GM21717 (cell line): Measurements from ENCODE around the gene ARFGEF2.
"Not testable (repeated sequence)": the region's sequence is repeated elsewhere in the genome, so short reads cannot be mapped to it uniquely, and the experiment has no call there.

Source experiments
- ATAC-seq: cut with Tn5 transposase; IDR thresholded peaks from one replicate; pipeline ENCODE4 v1.9.1; 2021; ENCODE audit warnings: mild to moderate bottlenecking, moderate library complexity; ENCODE audit not compliant: unreplicated experiment

Gene ARFGEF2

DNA sequence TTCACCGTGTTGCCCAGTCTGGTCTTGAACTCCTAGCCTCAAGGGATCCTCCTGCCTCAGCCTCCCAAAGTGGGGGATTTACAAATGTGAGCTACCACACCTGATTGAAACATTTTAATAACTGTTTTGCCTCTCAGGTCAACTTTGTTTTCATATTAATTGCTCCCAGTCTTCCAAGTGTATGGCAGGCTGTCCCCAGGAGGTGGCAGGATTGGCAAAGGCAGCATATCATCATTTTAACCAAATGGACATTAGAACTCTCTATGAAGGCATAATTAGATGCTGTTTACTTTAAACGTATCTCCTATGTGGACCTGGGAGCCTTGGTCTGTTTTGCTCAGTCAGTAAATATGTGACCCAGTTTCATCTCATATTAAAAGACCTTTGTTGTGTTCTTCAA lies 65.4 kb downstream of the ARFGEF2 start:
- ATAC-seq: no peak

DNA sequence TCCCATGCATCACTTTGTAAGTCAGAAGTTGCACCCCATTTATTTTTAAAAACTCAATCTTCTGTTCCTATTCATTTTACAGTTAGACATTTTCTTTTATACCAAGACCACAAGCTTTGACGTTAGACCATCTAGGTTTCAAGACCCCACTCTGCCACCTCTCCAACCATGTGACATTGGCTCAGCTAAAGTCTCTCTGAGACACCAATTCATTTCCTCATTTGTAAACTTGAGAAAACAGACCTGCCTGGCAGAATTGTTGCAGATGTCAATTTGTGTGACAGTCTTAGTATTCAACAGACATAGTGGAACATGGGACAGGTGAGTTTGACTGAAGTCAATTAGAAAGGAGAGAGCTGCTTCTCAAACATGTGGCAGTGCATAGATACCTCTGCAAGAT lies 69.0 kb downstream of the ARFGEF2 start:
- ATAC-seq: no peak

DNA sequence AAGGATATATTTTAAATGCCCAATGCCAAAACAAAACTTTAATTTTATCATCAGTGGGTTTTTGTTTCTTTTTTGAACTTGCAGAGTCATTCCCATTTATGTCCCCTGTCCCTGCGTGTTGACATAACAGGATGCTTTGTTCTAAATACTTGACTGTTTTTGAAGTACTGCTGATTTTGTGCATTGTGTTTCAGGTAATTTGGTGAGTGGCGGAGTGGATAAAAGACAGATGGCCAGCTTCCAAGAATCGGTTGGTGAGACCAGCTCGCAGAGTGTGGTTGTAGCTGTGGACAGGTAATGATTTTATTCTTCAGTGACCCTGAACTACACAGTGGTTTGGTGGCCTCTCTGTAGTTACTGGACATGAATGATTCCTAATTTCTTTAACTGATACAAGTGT lies 74.1 kb downstream of the ARFGEF2 start:
- ATAC-seq: no peak

DNA sequence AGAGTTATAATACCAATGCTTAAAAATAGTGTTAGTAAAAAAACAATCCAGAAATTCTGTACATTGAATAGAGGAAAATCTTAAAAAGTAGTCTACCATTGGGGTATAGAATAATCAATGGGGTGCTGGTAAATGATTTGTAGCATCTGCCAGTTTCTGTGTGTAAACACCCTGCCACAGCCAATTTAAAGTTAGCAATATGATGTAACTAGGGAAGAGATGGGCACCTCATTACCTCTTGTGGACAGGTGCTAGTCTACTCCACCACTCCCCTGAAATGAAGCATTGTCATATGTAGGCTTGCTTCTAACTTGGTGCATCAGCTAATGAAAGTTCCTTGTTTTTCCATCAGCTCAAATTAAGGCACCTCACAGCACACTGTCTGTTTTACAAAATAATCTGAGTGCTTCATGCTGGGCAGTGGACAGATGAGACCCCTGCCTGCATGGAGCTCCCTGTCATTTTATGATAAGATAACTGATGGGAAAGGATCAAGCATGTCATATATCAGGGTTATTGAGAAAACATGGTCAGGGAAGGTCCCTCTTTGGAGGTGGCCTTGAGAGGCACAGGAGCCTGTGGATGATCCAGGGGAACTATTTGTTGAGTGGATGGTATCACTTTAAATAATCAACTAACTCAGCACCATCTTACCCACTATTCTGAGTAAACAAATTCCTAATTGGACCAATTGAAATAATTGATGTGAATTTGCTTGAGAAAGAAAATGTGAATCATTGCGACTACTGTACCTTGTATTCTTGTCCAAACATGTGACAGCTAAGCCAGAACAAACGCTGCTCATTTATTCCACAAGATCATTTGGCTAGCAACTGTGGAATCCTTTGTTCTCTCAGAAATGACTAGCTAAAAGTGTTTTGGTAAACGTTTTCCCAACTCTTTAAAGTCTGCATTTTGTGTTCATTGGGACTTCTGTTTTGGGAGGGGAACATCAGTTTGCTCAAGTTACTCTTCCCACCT lies 78.7 kb downstream of the ARFGEF2 start:
- ATAC-seq: no peak

DNA sequence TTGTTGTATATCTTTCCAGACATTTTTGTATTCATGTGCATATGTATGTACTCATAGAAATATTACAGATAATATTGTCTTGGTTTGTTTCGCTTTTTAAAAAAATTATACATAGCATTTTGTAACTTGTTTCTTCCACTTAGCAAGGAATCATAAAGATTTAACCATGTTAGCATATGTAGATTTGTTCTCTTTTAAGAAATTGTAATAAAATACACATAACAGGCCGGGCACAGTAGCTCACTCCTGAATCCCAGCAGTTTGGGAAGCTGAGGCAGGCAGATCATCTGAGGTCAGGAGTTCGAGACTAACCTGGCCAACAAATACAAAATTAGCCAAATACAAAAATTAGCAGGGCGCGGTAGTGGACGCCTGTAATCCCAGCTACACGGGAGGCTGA lies 80.2 kb downstream of the ARFGEF2 start:
- no peak for ATAC-seq

DNA sequence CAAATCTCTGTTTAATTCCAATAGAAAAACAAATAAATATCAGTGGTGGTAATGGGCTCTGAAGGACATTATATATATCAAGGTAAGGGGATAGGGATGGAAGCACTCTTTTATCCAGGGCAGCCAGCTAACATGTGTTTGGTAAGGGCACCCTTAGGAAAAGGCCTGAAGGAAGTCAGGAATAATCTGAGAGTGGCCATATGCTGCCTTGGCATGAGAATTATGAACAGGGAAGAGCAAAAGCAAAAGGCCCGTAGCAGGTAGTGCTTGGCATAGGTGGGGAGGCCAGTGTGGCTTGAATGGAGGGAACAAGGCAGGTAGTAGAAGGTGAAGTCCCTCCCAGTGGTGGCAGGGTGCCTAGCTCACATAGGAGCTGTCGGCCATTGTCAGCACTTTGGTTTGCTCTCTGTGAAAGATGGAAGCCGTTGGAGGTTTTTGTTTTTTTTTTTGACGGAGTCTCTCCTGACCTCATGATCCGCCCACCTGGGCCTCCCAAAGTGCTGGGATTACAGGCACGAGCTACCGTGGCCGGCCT lies 85.0 kb downstream of the ARFGEF2 start:
- ATAC-seq: no peak

DNA sequence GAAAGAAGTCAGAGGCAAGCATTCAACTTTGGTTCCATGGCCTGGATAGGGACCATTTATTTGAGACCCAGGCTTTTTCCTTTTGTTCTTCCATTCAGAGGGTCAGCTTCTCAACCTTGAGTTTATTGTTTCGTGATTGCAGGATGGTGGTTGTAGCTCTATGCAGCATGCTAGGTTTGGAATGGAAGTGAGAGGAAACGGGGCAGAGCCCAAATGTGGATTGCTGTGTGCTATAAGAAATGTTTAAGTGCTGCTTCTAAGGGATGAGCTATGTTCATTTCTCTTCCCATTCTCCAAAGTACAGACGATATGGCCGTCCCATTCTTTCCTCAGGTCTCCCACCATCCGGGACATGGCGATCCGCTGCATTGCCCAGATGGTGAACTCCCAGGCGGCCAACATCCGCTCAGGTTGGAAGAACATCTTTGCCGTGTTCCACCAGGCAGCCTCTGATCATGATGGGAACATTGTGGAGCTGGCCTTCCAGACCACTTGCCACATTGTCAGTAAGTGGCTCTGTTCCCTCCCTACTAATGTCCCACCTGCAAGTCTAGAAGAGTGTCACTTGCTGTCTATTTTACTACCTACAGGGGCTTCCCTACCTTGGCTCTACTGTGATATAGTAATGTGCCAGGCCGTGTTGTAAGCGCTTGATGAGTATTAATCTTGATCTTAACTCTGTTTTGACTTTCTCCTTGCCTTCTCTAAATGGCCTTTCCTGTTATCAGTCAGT lies 88.6 kb downstream of the ARFGEF2 start:
- ATAC-seq: no peak

DNA sequence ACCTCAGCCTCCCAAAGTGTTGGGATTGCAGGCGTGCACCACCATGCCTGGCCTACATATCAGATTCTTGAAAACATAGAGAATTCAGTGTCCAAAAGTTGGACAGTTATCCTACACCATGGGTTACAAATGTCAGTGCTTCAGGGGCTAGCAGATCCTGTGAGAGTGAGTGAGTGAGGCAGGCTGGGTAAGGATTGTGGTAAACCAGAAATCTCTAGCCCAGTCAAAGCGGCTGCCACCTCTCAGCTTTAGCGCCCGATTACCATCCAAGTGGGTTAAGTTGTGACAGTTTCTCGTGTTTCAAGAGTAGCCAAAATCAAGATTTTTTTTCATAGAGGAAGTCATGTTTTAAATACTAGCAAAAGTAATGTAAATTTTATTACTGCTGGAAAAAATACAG lies 102.7 kb downstream of the ARFGEF2 start:
- no peak for ATAC-seq

DNA sequence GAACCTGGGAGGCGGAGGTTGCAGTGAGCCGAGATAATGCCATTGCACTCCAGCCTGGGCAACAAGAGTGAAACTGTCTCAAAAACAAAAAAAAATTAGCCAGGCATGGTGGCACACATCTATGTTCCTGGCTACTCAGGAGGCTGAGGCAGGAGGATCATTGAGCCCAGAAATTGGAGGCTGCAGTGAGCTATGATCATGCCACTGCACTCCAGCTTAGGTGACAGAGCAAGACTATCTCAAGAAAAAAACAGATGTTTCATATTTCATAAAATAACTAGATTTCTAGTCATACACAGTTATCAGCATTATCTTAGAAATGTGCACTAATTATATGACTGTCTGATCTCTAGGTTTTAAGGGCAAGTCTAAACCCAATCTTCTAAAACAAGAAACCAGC lies 106.7 kb downstream of the ARFGEF2 start:
- not testable (repeated sequence) for ATAC-seq

DNA sequence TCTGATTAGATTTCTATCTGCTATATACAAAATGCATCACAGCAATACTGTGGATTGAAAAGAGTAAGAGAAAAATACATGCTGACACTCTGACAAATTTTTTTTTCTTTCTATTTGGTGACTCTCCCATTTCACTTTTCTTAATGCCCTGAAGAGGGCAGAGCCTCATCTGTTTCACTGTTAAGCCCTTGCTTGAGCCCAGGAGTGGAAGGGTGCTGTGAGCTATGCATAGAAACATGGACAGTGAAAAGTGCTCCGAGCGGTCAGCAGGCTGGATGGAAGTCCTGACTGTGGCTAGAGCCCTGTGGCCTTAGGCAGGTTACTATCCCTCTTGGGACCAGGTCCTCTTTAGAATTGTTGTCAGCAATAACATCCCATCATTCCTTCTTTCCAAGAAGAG lies 107.2 kb downstream of the ARFGEF2 start:
- ATAC-seq: no peak

DNA sequence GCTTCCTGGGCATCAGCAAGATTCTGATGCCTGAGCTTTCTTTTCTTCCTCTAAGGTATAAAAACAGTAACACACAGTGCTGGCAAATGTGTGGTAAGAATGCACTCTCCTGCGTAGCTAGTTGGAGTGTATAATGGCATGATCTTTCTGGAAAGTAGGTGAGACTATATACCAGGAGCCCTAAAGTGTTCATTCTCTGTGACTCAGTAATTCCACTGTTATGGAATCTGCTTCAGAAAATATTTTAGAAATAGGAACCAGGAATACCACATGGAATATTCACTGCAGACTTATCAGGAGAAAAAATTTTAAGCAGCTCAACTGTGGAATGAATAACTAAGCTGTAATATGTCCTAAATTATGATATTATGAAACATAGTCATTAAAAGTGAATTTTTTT lies 107.7 kb downstream of the ARFGEF2 start:
- ATAC-seq: no peak

DNA sequence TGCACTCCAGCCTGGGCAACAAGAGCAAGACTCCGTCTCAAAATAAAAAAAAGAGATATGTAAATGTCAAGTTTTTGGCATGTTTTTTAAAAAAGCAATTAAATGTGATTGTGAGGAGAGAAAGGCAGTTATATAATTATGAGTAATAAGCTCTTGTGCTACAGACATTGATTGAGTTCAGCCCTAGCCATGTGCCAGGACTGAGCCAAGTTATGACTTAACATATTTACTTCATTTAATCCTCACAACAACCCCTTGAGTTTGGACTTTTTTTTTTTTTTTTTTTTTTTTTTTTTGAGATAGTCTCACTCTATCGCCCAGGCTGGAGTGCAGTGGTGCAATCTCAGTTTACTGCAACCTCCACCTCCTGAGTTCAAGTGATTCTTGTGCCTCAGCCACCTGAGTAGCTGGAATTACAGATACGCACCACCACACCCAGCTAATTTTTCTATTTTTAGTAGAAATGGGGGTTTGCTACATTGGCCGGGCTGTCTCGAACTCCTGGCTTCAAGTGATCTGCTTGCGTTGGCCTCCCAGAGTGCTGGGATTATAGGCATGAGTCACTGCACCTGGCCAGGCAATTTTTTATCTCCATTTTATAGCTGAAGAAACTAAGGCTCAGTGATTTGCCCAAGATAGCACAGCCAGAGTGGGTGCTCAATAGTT lies 109.6 kb downstream of the ARFGEF2 start:
- no peak for ATAC-seq

DNA sequence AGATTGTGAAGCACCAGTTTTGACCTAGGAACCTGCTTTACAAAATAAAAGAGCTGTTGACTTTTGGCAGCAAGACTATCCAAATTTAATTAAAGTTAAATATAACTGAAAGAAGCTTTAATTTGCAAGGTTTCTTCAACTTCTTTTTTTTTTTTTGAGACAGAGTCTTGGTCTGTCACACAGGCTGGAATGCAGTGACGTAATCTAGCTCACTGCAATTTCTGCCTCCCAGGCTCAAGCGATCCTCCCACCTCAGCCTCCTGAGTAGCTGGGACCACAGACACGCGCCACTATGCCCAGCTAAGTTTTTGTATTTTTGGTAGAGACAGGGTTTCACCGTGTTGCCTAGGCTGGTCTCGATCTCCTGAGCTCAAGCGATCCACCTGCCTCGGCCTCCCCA lies 110.9 kb downstream of the ARFGEF2 start:
- no peak for ATAC-seq

DNA sequence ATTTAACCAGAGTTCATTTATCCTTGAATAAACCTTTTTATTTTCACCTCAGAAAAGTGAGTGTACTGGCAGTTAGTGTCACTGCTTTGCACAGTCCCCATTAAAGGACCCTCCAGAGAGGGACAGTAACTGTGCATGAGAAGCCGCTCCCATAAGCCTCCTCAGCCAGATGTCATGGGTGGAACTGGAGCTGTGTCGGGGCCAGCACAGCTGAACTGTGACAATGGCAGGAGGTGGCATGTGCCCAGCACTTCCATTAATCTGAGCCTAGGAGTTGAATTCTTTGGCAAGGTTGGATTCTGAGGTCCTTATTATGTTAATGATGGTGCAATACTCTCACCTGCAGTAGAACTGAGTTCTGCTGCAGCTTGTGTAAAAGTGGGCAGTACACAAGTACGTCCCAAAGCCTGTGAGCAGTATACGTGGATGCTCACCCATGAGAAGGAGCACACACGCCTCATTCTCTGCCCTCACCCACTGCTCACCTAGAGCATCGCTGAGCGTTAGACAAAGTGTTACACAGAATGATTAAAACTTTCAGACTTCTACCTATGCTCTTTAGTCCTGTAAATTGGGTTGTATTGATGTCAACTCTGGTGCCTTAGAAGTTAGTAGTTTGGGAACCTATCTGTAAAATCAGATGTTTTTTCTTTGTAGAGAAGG lies 112.7 kb downstream of the ARFGEF2 start:
- no peak for ATAC-seq

DNA sequence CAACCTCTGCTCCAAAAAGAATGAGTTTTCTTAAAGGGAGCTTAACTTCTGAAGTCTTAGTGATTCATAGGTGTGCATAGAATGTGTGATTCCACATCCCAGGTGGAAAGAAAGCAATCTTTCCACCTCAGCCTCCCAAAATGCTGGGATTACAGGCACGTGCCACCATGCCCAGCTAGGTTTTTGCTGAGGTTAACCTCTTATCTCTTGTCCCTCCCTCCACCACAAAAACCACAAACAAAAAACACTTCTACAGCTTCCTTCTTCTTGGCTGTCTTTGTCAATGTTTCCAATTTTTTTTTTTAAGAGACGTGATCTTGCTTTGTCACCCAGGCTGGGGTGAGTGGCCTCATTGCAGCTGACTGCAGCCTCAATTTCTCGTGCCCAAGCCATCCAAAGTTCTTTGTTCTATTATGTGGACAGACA lies 116.5 kb downstream of the ARFGEF2 start:
- ATAC-seq: no peak

DNA sequence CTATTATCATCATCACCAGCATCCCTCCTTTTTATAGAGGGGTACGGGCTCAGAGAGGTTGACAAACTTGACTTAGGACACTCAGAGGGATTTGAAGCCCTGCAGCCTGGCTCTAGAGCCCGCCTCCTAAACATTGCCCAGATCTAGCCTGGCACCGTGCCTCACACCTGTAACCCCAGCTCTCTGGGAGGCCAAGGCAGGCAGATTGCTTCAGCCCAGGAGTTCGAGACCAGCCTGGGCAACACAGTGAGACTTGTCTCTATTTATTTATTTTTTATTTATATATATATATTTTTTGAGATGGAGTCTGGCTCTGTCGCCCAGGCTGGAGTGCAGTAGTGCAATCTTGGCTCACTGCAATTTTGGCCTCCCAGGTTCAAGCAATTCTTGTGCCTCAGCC lies 118.3 kb downstream of the ARFGEF2 start:
- no peak for ATAC-seq

DNA sequence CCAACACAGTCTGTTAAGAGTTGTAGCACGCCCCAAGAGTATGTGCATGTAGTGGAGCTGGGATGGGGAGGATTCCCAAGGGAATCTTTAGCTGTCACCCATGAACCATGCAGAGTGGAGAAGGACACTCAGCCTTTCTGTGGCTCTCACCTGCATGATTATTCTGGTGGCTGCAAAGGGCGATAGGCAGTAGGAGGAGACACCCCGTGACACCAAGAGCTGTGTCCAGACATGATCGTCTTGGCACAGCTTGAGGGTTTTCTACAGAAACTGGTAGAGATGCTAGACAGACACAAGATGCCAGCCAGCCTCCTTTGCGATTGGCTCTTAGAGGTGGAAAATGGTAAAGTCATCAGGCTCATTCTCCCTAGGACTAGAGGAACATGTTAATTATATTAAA lies 121.5 kb downstream of the ARFGEF2 start:
- ATAC-seq: no peak

DNA sequence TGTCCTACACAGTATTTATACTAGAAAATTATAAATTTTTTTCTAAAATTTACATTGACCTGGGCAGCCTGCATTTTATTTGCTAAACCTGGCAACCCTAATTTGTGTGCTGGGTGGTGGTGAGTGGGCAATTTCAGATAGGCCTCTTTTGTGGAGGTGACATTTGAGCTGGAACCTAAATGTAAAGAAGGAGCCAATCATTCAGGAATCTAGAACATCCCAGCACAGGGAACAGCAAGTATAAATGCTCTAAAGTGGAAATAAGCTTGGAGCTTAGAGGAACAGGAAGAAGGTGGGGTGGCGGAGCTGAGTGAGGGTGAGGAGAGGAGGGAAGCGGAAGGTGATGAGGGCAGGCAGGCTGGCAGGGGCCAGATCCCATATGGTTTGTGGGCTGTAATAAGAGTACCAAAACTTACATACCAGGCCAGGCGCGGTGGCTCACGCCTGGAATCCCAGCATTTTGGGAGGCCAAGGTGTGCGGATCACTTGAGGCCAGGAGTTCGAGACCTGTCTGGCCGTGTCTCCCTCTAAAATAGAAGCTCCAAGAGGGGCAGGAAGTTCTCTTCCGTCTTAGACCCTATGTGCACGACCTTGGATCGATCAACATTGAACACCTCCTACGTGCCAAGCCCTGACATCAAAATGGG lies 124.1 kb downstream of the ARFGEF2 start:
- ATAC-seq: peak; percentile 24

DNA sequence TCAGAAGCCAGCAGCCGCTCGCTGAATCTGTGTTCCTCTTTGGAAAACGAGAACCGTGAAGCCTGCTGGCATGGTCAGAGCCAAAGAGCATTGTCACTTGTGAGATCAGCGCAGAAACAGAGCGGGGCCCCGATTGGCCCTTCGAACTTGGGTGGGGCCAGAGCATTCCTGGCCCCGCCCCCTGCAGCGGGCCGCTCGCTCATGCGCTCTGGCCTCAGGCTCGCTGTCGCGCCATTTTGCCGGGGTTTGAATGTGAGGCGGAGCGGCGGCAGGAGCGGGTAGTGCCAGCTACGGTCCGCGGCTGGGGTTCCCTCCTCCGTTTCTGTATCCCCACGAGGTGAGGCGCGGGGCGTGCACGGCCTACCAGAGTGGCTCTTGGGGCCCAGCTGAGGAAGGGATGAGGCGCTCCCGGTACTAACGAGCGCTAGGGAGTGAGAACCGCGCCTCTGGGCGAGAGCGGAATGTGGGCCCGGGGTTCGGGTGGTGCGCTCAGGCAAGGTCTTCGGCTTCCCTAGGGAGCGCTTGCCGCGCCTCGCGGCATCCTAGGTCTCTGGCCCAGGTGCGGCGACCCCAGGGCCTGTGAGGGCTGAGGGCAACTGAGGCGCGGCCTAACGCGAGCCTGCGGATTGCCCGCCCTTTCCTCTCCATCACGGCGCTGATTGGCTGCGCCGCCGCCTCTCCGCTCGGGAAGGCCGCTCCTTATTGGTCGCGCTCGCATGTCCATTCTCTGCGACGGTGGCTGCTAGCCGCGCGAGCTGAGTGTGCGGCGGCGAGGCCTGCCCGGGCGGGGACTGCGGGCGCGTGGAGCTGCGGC lies 124.8 kb downstream of the ARFGEF2 start, which contains the start of gene CSE1L:
TSS of gene CSE1L (plus strand) at position 226 of the 814 bp plus-strand sequence. CDS start 12,152 bp downstream, outside the sequence.
- ATAC-seq: peak; percentile 86
